ENCODE results near the gene ARHGAP1. TPM values are rescaled to one million over a fixed set of nuclear protein-coding genes. Genes with fewer than 3 reads are reported as not detected.
"Not testable (repeated sequence)": the region's sequence is repeated elsewhere in the genome, so short reads cannot be mapped to it uniquely, and the experiment has no call there.

Gene ARHGAP1
- total and polyA plus RNA-seq, 2 donors = 9.0 to 24.9 TPM

GRCh38 chr11:46672381-46672839, 28.0 kb downstream of the ARHGAP1 start:
- no peak for DNase-seq (ENCODE audit: low read depth in 6 of 9, low spot score in 9 of 9)
- 83% methylated on average over 7 of the region's 7 CpGs for WGBS
- Histone ChIP-seq H3K9me3 (ENCODE audit: control insufficient read depth in 2 of 2, insufficient read depth in 1 of 2, low read length in 1 of 2) (no peaks in the 10 kb centered on the region), H3K27ac (ENCODE audit: low read depth in 1 of 2, low read length in 1 of 2) (no peak overlapping the region), H3K27me3 (ENCODE audit: control insufficient read depth in 2 of 2, insufficient read depth in 1 of 2, low read length in 1 of 2) (no peaks in the 10 kb centered on the region), H3K4me1 (ENCODE audit: control insufficient read depth in 2 of 2, insufficient read depth in 2 of 2, low read length in 2 of 2) (peaks cover 31 to 76% of the 10 kb centered on the region in 2 donors), H3K36me3 (ENCODE audit: control insufficient read depth in 2 of 2, insufficient read depth in 2 of 2, low read length in 1 of 2) (peaks cover 66 to 75% of the 10 kb centered on the region in 2 donors), H3K4me3 (ENCODE audit: low read length in 2 of 2) (no peak overlapping the region)

- H3K27me3 ChIP-seq (ENCODE audit: control insufficient read depth in 2 of 2, insufficient read depth in 1 of 2, low read length in 1 of 2) = no peaks in the 10 kb centered on the region
- DNase-seq (ENCODE audit: low read depth in 6 of 9, low spot score in 9 of 9) = no peak
- 96% methylated on average over 10 of the region's 10 CpGs for WGBS
- H3K9me3 ChIP-seq (ENCODE audit: control insufficient read depth in 2 of 2, insufficient read depth in 1 of 2, low read length in 1 of 2) = no peaks in the 10 kb centered on the region
- H3K4me1 ChIP-seq (ENCODE audit: control insufficient read depth in 2 of 2, insufficient read depth in 2 of 2, low read length in 2 of 2) = peaks cover 31 to 74% of the 10 kb centered on the region in 2 donors
- peak overlapping the region in 1 of 2 donors; percentile 19 for H3K27ac ChIP-seq (ENCODE audit: low read depth in 1 of 2, low read length in 1 of 2)
- H3K4me3 ChIP-seq (ENCODE audit: low read length in 2 of 2) = no peak overlapping the region
- peaks cover 67 to 76% of the 10 kb centered on the region in 2 donors for H3K36me3 ChIP-seq (ENCODE audit: control insufficient read depth in 2 of 2, insufficient read depth in 2 of 2, low read length in 1 of 2)
Observed at GRCh38 chr11:46671958-46672315, 28.5 kb downstream of the ARHGAP1 start.

GRCh38 chr11:46670521-46670920, 29.9 kb downstream of the ARHGAP1 start:
- H3K27ac ChIP-seq (ENCODE audit: low read depth in 1 of 2, low read length in 1 of 2) = peak overlapping the region in 1 of 2 donors; percentile 75
- peaks cover 66 to 79% of the 10 kb centered on the region in 2 donors for H3K36me3 ChIP-seq (ENCODE audit: control insufficient read depth in 2 of 2, insufficient read depth in 2 of 2, low read length in 1 of 2)

DNA sequence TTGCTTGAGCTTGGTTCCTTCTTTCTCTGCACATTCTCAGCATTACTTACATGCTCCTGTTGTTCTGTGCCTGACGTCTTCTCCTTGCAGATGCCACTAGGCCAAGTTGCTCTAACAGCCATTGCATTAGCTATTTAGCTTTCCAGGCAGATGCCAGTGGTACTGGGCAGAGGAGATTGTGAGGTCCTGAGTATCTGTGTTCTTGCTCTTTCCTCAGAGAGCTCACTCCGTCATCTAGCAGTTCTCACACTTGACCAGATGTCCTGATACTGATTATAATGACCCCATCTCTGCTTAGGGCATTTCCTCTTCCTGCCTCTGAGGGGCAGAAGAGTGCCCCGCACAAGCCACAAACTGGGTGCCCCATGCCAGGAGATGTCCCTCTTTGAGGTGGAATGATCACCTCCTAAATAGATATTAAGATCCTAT, 30.7 kb downstream of the ARHGAP1 start:
- H3K4me3 ChIP-seq (ENCODE audit: low read length in 2 of 2) = no peak overlapping the region
- peaks cover 72 to 86% of the 10 kb centered on the region in 2 donors for H3K36me3 ChIP-seq (ENCODE audit: control insufficient read depth in 2 of 2, insufficient read depth in 2 of 2, low read length in 1 of 2)
- no peaks in the 10 kb centered on the region for H3K27me3 ChIP-seq (ENCODE audit: control insufficient read depth in 2 of 2, insufficient read depth in 1 of 2, low read length in 1 of 2)
- DNase-seq (ENCODE audit: low read depth in 6 of 9, low spot score in 9 of 9) = no peak
- WGBS = 91% methylated on average over 3 of the region's 3 CpGs
- no peaks in the 10 kb centered on the region for H3K9me3 ChIP-seq (ENCODE audit: control insufficient read depth in 2 of 2, insufficient read depth in 1 of 2, low read length in 1 of 2)
- peaks cover 24 to 52% of the 10 kb centered on the region in 2 donors for H3K4me1 ChIP-seq (ENCODE audit: control insufficient read depth in 2 of 2, insufficient read depth in 2 of 2, low read length in 2 of 2)
- H3K27ac ChIP-seq (ENCODE audit: low read depth in 1 of 2, low read length in 1 of 2) = no peak overlapping the region

More at GRCh38 chr11:46670521-46670920, 29.9 kb downstream of the ARHGAP1 start:
- H3K9me3 ChIP-seq (ENCODE audit: control insufficient read depth in 2 of 2, insufficient read depth in 1 of 2, low read length in 1 of 2); H3K27me3 ChIP-seq (ENCODE audit: control insufficient read depth in 2 of 2, insufficient read depth in 1 of 2, low read length in 1 of 2); H3K4me3 ChIP-seq (ENCODE audit: low read length in 2 of 2); DNase-seq (ENCODE audit: low read depth in 6 of 9, low spot score in 9 of 9): not testable (repeated sequence)
- H3K4me1 ChIP-seq (ENCODE audit: control insufficient read depth in 2 of 2, insufficient read depth in 2 of 2, low read length in 2 of 2) = peaks cover 31 to 60% of the 10 kb centered on the region in 2 donors
- 84% methylated on average over 3 of the region's 3 CpGs for WGBS

GRCh38 chr11:46668480-46669085, 31.8 kb downstream of the ARHGAP1 start:
- Histone ChIP-seq H3K4me1 (ENCODE audit: control insufficient read depth in 2 of 2, insufficient read depth in 2 of 2, low read length in 2 of 2) (peaks cover 12 to 40% of the 10 kb centered on the region in 2 donors), H3K4me3 (ENCODE audit: low read length in 2 of 2) (no peak overlapping the region), H3K9me3 (ENCODE audit: control insufficient read depth in 2 of 2, insufficient read depth in 1 of 2, low read length in 1 of 2) (no peaks in the 10 kb centered on the region), H3K27ac (ENCODE audit: low read depth in 1 of 2, low read length in 1 of 2) (no peak overlapping the region), H3K27me3 (ENCODE audit: control insufficient read depth in 2 of 2, insufficient read depth in 1 of 2, low read length in 1 of 2) (no peaks in the 10 kb centered on the region), H3K36me3 (ENCODE audit: control insufficient read depth in 2 of 2, insufficient read depth in 2 of 2, low read length in 1 of 2) (peaks cover 79 to 94% of the 10 kb centered on the region in 2 donors)
- DNase-seq (ENCODE audit: low read depth in 6 of 9, low spot score in 9 of 9) = no peak
- WGBS = 97% methylated on average over 12 of the region's 12 CpGs

DNA sequence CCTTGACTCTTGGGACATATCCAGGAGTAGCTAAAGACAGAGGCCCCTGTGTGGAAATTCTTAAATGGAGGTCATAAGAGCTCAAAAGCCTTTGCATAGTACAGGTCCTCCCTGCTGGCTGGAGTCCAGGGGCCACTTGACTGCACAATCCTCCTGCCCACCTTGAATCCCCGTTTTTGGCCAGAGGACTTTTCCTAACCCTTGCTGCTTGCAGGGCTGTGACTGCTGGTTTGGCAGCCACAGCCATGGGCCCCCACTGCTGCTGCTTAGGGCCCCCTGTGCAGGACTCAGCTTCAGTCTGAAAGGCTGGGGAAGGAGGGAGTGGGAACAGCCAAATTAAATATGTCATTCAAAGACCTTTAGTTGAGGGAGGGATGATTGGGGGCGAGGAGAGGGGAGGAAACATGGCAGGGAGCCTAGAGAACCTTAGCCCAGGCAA, 33.4 kb downstream of the ARHGAP1 start:
- Histone ChIP-seq H3K9me3 (ENCODE audit: control insufficient read depth in 2 of 2, insufficient read depth in 1 of 2, low read length in 1 of 2) (no peaks in the 10 kb centered on the region), H3K4me1 (ENCODE audit: control insufficient read depth in 2 of 2, insufficient read depth in 2 of 2, low read length in 2 of 2) (peaks cover 7 to 25% of the 10 kb centered on the region in 2 donors), H3K4me3 (ENCODE audit: low read length in 2 of 2) (no peak overlapping the region), H3K27me3 (ENCODE audit: control insufficient read depth in 2 of 2, insufficient read depth in 1 of 2, low read length in 1 of 2) (no peaks in the 10 kb centered on the region), H3K36me3 (ENCODE audit: control insufficient read depth in 2 of 2, insufficient read depth in 2 of 2, low read length in 1 of 2) (peaks cover 72 to 91% of the 10 kb centered on the region in 2 donors), H3K27ac (ENCODE audit: low read depth in 1 of 2, low read length in 1 of 2) (no peak overlapping the region)
- 95% methylated on average over 2 of the region's 2 CpGs for WGBS
- DNase-seq (ENCODE audit: low read depth in 6 of 9, low spot score in 9 of 9) = no peak

DNA sequence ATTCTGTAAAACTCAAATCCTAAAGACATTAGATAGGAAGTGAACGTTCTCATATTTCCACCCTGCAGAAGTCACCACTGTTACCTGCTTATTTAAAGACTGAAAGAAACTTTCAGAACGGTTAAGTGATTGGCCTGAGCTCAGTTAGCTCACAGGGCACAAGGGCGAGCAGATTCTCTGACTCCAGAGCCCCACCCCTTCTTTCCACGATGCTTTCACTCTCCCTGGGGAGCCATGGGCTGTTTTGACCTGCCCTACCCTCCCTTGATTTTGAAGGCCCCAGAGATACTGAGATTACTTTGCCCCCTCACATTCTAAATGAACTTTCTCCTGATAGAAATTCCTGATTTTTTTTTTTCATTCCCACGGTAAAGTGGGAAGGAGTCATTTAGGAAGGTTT, 33.9 kb downstream of the ARHGAP1 start:
- Histone ChIP-seq H3K9me3 (ENCODE audit: control insufficient read depth in 2 of 2, insufficient read depth in 1 of 2, low read length in 1 of 2) (no peaks in the 10 kb centered on the region), H3K27me3 (ENCODE audit: control insufficient read depth in 2 of 2, insufficient read depth in 1 of 2, low read length in 1 of 2) (no peaks in the 10 kb centered on the region), H3K4me1 (ENCODE audit: control insufficient read depth in 2 of 2, insufficient read depth in 2 of 2, low read length in 2 of 2) (peaks cover 6 to 20% of the 10 kb centered on the region in 2 donors), H3K4me3 (ENCODE audit: low read length in 2 of 2) (no peak overlapping the region), H3K36me3 (ENCODE audit: control insufficient read depth in 2 of 2, insufficient read depth in 2 of 2, low read length in 1 of 2) (peaks cover 74 to 86% of the 10 kb centered on the region in 2 donors), H3K27ac (ENCODE audit: low read depth in 1 of 2, low read length in 1 of 2) (peak overlapping the region in 1 of 2 donors; percentile 18)
- 94% methylated on average over 5 of the region's 5 CpGs for WGBS
- DNase-seq (ENCODE audit: low read depth in 6 of 9, low spot score in 9 of 9) = no peak

- no peak overlapping the region for H3K27ac ChIP-seq (ENCODE audit: low read depth in 1 of 2, low read length in 1 of 2)
- no peak for DNase-seq (ENCODE audit: low read depth in 6 of 9, low spot score in 9 of 9)
- no peaks in the 10 kb centered on the region for H3K27me3 ChIP-seq (ENCODE audit: control insufficient read depth in 2 of 2, insufficient read depth in 1 of 2, low read length in 1 of 2)
- no peaks in the 10 kb centered on the region for H3K9me3 ChIP-seq (ENCODE audit: control insufficient read depth in 2 of 2, insufficient read depth in 1 of 2, low read length in 1 of 2)
- 98% methylated on average over 1 of the region's 1 CpG for WGBS
- H3K36me3 ChIP-seq (ENCODE audit: control insufficient read depth in 2 of 2, insufficient read depth in 2 of 2, low read length in 1 of 2) = peaks cover 76 to 81% of the 10 kb centered on the region in 2 donors
- peaks cover 0 to 8% of the 10 kb centered on the region in 2 donors for H3K4me1 ChIP-seq (ENCODE audit: control insufficient read depth in 2 of 2, insufficient read depth in 2 of 2, low read length in 2 of 2)
- no peak overlapping the region for H3K4me3 ChIP-seq (ENCODE audit: low read length in 2 of 2)
Observed at GRCh38 chr11:46665356-46665755, 35.1 kb downstream of the ARHGAP1 start.

- Histone ChIP-seq H3K4me3 (ENCODE audit: low read length in 2 of 2) (no peak overlapping the region), H3K9me3 (ENCODE audit: control insufficient read depth in 2 of 2, insufficient read depth in 1 of 2, low read length in 1 of 2) (no peaks in the 10 kb centered on the region), H3K36me3 (ENCODE audit: control insufficient read depth in 2 of 2, insufficient read depth in 2 of 2, low read length in 1 of 2) (peaks cover 77 to 82% of the 10 kb centered on the region in 2 donors), H3K27ac (ENCODE audit: low read depth in 1 of 2, low read length in 1 of 2) (no peak overlapping the region), H3K4me1 (ENCODE audit: control insufficient read depth in 2 of 2, insufficient read depth in 2 of 2, low read length in 2 of 2) (peaks cover 0 to under 1% of the 10 kb centered on the region in 2 donors), H3K27me3 (ENCODE audit: control insufficient read depth in 2 of 2, insufficient read depth in 1 of 2, low read length in 1 of 2) (no peaks in the 10 kb centered on the region)
- no peak for DNase-seq (ENCODE audit: low read depth in 6 of 9, low spot score in 9 of 9)
- 90% methylated on average over 6 of the region's 6 CpGs for WGBS
Observed at GRCh38 chr11:46664612-46665011, 35.8 kb downstream of the ARHGAP1 start.
